Activated gamma-delta T cell treated with anti-CD3 and anti-CD28 coated beads, Interleukin-2, amount 50 U/mL, for 16 hours (primary cell): ENCODE data around the gene ABCD4.
A peak's percentile ranks its signal among the peaks of the same experiment; 100 is the strongest.
"Not testable (repeated sequence)": the region's sequence is repeated elsewhere in the genome, so short reads cannot be mapped to it uniquely, and the experiment has no call there.

Experiments used
- DNase-seq: peaks from one replicate; pipeline ENCODE4 v3.0.0-alpha.2; 2020; ENCODE audit warnings: low read depth

Gene ABCD4

DNA sequence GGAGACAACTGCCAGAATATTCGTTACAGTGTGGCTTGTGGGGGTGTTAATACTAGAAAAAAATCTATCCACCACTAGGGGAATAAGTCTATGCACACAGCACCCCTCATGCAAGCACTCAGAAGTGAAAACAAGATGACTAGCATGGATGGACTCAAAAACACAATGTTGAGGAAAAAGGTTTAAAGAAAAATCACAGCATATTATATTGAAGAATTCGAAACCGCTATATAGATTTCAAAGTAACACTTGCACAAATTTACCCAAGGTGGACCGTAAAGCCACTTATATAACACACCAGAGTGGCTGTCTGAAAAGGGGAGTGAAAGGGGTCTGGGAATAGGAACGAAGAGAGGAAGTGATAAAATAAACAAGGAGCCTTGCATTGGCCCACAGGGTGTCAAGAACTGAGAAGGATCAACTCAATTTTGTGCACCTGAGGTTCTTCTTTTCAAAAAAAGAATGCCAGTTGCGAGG, 544 bp downstream of the ABCD4 start:
- DNase-seq, result no peak

DNA sequence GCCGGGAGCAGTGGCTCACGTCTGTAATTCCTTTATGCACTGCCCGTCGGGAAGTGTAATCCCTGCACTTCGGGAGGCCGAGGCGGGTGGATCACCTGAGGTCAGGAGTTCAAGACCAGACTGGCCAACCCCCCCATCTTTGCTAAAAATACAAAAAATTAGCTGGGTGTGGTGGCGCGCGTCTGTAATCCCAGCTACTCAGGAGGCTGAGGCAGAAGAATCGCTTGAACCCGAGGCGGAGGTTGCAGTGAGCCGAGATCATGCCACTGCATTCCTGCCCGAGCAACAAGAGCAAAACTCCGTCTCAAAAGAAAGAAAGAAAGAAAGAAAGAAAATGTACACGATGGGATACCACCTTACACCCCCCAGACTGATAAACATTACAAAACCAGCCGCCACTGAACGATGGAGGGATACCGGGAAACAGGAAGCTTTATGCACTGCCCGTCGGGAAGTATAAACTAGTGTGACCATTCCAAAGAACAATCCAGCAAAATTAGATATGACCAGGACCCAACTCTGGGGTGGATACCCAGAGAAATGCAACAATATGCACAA, 1.1 kb downstream of the ABCD4 start:
- DNase-seq, result no peak

DNA sequence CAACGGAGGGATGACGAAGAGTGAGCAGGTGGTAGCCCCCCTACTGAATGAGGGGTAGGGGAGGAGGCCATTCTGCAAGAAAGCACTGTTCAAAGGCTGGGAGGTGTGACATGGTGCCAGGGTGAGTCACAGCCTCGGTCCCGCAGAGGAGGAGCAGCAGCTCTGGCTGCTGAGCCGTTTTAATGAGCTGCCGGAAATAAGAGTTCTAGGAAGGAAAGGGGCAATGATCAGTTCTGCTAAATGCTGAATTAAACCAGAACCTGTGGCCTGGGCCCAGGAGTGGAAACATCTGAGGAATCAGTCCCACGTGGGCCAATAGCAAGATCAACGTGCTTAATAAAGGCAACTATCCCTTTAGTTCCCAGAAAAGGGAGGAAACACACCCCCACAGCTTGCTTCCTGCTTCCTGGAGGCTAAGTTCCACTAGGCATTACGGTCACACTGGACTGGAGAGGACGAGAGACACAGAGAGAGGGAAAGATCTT, 3.6 kb downstream of the ABCD4 start:
- peak; percentile 38 for DNase-seq

DNA sequence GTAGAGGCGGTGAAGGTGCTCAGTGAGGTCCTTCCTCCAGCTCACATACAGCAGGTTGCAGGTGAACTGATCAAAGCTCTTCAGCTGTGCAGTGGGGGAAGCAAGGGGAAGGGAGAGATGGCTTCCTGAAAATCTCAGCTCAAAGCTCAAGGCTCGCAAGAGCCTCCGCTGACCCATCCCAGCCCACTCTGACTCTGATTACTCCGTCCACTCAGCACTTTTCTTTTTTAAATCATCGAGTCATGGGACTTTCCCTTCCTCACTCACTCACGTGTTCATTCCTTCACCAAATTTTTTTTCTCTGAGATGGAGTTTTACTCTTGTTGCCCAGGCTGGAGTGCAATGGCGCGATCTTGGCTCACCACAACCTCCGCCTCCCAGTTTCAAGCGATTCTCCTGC, 4.7 kb downstream of the ABCD4 start:
- no peak for DNase-seq

DNA sequence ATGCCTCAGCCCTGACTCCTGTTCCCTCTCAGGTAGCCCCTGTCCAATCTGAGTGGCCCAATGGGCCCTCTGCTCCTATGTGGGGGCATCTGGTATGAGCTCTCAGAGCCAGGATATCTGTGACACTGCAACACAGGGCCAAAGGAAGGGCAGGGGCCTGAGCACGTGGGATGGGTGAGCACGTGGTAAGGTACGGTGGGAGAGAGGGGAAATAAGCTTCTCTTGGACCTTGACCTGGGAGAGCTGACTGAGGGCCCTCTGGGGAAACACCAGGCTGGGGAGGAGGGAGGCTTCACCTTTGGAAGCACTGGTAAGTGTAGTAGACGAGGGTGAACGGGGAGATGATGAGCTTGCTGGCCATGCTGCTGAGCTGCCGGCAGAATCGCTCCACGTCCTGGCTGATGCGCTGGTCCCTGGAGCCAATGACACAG, 6.7 kb downstream of the ABCD4 start:
- DNase-seq, result no peak

DNA sequence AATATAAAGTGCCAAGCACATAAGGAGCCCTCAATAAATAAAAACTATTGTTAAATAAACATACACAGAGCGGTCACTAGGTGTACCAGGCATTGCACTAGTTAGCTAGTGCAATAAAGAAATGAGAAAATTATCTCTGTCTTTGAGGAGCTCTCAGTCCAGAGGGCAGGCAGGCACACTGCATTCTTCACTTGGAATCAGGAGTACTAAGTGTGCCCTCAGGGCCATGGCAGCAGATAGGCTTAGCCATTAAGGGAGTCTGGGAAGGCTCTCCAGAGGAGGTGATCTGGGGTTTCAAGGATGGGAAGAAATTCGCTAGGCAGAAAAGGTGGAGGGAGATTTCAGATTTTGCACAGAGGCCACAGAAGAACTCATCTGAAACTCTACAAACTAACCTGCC, 9.1 kb downstream of the ABCD4 start:
- DNase-seq, result no peak

DNA sequence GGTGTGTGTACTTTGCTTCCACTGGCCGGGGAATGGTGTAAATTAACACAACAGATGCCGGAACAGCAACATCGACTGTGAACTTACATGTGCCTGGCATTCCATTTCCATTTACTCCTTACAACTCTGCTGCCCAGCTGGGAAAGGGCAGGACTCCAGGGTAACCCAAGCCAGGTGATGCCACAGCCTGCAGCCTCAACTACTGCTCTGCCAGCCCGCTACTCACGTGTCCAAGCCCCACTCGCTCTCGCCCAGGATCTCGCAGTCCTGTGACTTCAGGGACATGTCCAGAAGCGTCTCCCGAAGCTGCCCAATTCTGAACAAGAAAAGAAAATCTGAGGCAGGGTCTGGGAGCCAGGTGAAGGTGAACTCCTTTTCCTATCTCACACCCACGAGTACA, 10.7 kb downstream of the ABCD4 start:
- no peak for DNase-seq

DNA sequence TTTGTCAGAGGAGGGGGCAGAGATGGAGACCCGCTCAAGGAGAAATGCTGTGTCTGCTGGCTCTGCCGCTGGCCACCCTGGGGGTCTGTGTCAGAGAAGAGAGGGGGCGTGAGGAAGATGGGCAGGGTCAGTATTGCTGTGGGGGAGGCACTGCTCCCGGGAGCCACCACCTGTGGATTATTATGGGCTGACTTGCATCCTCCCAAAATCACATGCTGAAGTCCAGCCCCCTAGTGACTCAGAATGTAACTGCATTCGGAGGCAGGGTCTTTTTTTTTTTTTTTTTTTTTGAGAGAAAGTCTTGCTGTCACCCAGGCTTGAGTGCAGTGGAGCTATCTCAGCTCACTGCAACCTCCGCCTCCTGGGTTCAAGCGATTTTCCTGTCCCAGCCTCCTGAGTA, 12.3 kb downstream of the ABCD4 start:
- DNase-seq, result no peak

DNA sequence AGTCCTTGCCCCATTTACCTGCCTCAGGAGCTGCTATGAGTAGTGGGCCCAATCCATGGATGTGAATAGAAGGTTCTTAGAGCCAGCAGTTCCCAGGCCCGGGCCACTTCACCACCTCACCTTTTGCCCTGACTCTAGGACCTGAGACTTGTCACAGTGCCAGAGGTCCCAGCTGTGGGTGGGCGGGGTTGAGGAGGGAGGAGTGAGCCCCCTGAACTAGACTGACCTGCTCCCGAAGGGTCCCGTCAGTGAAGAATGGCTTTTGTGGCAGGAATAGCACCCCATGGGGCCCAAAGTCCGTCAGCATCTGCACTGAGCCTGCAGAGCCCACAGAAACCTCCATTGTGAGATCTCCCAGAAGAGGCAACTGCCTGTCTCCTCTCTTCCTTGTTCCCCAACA, 12.9 kb downstream of the ABCD4 start:
- no peak for DNase-seq

DNA sequence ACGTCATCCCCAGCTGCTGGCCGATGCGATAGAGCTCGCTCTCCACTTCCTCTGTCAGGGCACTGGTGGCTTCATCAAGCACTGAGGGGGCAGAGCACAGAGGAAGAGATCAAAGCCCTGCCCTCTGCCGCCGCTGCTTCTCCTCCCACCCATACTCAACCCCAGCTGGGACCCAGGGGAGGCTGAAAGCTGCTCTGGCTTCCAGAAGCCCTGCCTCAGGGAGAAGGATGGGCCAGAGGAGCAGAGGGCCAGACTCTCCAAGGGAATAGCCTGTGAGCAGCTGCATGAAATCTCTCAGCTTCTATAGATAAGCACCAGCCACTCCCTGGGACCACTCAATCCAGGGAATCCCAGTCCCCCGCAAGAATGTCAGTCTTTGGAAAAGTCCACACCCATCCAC, 16.0 kb downstream of the ABCD4 start:
- no peak for DNase-seq

DNA sequence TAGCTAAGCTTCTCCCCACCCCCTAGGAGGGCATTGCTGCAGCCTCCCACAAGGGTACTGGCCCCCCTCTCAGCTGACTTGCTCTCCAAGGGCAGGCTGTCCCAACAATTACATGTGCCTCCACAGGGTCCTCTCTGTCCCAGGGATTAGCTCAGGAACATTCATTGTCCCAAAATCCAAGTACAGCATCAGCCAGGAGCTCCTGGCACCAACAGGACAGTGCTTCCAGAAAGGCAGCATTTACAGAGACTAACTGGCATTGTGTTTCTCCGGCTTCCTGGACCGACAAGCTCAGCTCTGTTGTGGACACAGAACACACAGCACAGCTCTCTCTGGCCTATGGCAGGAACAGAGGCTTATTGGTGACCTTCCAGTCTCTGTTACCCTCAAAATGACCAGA, 21.7 kb downstream of the ABCD4 start:
- DNase-seq, result no peak

DNA sequence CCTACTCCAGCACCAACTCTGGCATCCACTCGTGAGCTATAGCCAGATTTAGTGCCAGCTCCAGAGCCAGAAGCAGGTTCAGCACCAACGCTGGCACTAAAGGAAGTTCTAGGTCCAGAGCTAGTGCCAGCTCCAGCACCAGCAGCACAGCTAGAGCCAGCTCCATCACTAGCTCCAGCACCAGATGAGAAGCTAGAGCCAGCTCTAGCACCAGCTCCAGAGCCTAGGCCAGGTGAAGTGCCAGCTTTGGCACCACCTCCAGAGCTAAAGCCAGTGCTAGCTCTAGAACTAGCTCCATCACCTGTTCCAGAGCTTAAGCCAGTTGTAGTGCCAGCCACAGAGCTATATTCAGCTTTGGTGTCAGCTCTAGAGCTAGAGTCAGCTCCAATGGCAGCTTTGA, 24.7 kb downstream of the ABCD4 start:
- no peak for DNase-seq

DNA sequence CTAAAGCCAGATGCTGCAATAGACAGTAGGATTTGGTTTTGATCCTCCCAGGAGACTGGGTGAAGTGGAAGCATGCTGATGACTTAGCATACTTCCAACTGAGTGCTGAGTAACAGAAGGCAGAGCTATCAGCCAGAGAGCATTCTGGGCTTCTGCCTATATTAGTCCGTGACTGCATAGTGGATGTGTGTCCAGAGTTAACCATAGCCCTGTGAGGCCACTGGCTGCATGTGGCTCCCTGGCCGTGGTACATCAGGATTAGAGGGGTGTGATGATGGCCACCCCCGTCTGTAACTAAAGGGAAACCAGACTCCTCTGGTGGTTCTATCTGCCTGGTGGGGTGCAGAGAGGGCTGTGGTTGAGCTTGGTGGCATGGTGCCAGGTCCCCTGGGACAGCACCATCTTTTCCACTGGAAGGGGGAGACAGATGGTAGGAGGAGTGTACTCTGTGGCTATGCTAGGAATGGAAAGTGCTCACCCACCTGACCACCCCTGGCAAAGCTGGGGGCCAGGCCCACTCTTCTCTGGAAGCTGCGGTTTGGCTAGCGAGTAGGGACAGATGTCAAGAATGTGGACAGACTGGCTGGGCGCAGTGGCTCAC, 27.4 kb downstream of the ABCD4 start:
- DNase-seq, result no peak

DNA sequence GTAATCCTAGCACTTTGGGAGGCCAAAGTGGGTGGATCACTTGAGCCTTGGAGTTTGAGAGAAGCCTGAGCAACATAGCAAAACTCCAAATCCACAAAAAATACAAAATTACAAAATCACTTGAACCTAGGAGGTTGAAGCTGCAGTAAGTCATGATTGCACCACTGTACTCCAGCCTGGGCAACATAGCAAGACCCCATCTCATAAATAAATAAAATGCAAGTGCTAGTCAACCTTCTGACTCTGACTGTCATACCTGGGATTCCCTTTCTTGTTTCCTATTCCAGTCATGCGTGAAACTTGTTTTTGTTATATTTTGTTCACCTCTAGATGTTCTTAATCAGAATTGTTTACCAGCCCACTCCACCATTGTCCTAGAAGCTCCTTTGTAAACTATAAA, 31.4 kb downstream of the ABCD4 start:
- no peak for DNase-seq

DNA sequence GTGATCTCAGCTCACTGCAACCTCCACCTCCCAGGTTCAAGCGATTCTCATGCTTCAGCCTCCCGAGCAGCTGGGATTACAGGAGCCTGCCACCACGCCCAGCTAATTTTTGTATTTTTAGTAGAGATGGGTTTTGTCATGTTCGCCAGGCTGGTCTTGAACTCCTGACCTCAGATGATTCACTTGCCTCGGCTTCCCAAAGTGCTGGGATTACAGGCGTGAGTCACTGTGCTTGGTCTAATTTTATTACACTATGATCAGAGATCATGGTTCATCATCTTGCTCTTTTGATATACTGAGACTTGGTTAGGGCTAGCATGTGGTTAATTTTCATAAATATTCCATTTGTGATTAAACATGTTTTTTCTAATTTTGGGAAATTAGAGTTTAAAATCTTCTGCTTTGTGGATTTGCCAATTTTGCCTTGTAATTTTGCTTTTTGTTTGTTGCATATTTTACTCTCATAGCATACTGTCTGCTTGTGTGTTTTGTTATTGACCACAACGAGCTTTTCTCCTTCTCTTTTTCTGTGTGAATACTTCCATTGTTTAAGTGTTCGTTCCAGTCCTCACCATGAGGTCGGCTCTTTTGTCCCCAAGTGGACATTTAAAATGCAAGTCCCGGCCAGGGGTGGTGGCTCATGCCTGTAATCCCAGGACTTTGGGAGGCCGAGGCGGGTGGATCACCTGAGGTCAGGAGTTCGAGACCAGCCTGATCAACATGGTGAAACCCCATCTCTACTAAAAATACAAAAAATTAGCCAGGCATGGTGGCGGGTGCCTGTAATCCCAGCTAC, 32.2 kb downstream of the ABCD4 start:
- DNase-seq, result not testable (repeated sequence)

DNA sequence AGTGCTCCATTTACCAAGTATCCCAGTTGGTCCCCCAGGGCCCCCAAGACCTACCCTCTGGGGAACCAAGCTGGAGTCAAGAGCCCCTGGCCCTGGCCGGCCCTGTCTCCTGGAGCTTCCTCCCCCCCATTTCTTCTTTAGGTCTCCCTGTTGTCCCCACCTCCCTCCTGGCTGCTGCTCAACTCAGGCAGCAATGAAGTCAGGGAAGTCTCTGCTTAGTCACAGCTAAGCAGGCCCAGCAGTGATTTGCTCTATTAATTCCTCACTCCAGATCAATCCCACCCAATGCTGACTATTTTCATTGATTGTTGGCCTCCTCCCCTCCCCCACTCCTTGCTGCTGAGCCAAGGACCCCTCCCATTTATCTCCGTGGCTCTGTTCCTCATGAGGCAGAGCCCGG, 35.1 kb downstream of the ABCD4 start:
- no peak for DNase-seq

DNA sequence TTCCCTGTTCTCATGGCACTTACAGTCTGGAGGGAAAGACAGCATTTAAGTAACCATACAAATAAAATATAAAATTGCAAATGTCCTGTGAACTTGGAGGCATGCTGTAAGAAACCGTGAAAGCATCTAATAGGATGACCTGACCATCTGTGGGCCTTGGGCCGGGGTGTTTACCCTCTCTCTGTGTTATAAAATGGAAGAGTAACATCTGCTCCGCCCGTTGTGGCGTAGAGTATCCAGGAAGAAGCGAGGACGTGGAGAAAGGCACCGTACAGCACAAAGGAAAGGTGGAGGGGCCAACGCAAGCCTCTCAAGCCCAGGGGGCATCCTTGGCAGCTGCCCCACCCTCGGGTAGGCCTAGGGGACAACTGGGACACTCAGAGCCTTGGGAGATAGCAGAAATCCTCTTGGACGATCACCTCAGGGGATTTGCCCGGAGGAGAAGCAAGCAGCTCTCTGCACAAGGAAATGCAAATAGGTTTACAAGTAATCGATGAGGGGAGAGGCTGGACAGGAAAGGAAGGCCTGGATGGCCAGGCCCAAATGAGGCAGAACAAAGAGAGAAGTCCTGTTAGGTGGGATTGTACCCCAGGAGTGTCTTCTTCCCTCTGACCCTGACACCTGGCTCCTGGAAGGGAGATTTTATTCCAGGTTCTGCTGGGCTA, 37.3 kb downstream of the ABCD4 start:
- no peak for DNase-seq

DNA sequence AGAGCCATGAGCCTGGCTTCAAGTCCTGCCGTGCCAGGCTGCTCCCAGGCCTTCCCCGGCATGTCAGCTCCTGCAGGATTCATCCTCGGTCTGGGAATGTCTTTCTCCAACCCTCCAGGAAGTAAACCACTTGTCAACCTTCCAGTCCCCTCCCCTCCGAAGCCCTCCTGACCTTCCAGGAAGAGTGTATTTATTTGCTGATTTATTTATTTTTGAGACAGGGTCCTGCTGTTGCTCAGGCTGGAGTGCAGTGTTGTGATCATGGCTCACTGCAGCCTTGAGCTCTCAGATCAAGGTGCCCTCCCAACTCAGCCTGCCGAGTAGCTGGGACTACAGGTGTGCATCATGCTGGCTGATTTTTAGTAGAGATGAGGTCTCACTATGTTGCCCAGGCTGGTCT, 38.8 kb downstream of the ABCD4 start:
- DNase-seq, result no peak

DNA sequence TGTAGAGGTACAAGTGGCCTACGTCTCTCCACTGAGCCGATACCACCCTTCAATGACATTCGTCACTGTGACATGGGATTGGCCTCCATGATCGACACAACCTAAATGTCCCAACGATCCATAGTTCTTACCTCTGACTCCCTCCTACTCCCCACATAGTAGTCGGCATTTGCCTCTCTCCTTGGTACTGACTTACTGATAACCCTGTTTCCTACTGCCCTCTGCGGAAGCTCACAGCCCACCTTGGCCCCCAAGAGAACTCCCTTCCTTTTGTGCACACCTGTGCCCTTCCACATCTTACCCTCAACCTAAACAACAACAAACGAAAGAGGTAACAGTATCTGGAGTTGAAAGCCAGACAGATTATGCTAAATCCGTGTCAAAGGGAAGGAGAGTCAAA, 39.6 kb downstream of the ABCD4 start:
- no peak for DNase-seq

DNA sequence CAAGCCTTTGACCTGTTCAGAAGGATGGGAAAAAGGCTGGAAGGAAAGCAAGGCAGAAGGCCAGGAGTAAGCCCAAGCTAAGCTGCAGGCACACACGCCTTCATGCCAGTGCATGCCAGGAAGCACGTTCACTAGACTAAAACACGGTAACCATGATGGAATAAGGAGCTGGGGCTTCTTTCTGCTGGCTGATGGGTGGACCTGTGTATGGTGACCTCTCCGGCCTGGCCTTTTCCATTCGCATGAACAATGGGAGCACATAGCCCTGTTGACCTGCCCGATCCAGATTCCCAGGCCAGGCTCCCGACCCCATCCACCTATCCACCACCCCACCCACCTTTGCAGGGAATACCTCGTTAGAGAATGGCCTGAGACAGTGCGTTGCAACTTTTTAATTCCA, 40.7 kb downstream of the ABCD4 start:
- no peak for DNase-seq

DNA sequence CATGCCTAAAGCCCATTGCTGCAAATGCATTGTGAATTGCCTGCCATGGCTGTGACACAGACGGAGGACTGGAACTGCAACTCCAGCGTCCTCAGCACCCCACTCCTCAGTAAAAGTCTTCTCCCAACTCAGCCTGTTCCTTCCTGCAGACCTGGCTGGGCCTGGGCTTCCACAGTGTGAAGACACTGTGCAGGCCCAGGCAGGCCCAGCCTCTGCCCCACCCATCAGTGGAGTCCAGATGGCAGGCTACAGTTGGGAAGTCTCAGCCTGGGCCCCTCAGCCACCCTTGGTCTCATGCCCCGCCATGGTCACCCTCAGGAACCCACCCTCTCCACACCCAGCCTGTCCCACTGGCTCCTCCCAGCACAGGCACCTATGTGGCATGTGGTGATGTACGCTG, 41.4 kb downstream of the ABCD4 start:
- DNase-seq, result no peak

DNA sequence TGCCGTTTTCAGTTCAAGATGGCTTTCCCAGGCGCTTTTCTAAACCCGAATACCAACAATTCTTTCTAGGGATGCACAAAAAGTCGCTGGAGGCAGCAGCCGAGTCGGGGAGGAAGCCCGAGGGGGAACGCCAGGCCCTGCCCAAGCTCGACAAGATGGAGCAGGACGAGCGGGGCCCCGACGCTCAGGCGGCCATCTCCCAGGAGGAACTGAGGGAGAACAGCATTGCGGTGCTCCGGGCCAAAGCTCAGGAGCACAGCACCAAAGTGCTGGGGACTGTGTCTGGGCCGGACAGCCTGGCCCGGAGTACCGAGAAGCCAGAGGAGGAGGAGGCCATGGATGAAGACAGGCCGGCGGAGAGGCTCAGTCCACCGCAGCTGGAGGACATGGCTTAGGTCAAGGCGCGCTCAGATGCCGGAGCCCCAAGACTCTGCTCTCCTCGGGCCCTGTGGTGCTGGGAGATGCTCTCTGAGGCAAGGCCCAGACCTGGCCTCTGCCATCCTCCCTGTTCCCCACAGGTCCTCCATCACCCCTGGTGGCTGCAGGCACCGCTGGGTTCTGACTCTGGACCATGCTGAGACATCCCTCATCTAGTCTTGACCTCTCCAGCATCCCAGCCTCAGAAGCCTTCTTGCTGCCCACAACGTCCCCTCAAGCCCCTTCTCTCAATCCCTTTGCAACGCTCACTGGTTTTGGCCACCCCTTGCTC, 42.1 kb downstream of the ABCD4 start:
- no peak for DNase-seq
